Activated naive CD8-positive, alpha-beta T cell treated with anti-CD3 and anti-CD28 coated beads, Interleukin-2, amount 50 U/mL, for 24 hours (primary cell): Measurements from ENCODE around the gene ZNF70.

Experiments
- ATAC-seq: fragments of 150-1000 bp; cut with Tn5 transposase; one replicate; pipeline ENCODE4 v1.10.0; 2021
- DNase-seq: peaks from one replicate; pipeline ENCODE4 v3.0.0; 2021
- H3K27ac Mint-ChIP-seq: one replicate; pipeline ENCODE4 v1.8.0; 2021; ENCODE audit warnings: mild to moderate bottlenecking, mixed read lengths
- H3K27me3 Mint-ChIP-seq: one replicate; pipeline ENCODE4 v1.8.0; 2021; ENCODE audit warnings: mixed read lengths
- H3K36me3 Mint-ChIP-seq: one replicate; pipeline ENCODE4 v1.8.0; 2021; ENCODE audit warnings: low read depth, mixed read lengths
- H3K4me1 Mint-ChIP-seq: one replicate; pipeline ENCODE4 v1.8.0; 2021; ENCODE audit warnings: mixed read lengths
- H3K4me3 Mint-ChIP-seq: one replicate; pipeline ENCODE4 v1.8.0; 2021; ENCODE audit warnings: mild to moderate bottlenecking, moderate library complexity, mixed read lengths
- H3K9me3 Mint-ChIP-seq: one replicate; pipeline ENCODE4 v1.8.0; 2021; ENCODE audit warnings: mixed read lengths

Gene ZNF70

GRCh38 chr22:23750714-23751440, at the start of gene ZNF70:
Gene ZNF70 (minus strand): TSS chr22:23751112. CDS start chr22:23745140, 5,972 bp downstream.
- H3K4me3 Mint-ChIP-seq, result peak within 1 kb of the TSS; percentile 83
- H3K36me3 Mint-ChIP-seq, result no peaks in the 10 kb centered on the region
- DNase-seq (peak; percentile 86), ATAC-seq (peak; percentile 99)
- H3K27ac Mint-ChIP-seq, result peak within 1 kb of the TSS; percentile 52
- H3K27me3 Mint-ChIP-seq, result no peaks in the 10 kb centered on the region
- H3K9me3 Mint-ChIP-seq, result no peaks in the 10 kb centered on the region
- H3K4me1 Mint-ChIP-seq, result peaks cover 17% of the 10 kb centered on the region

- Mint-ChIP-seq H3K9me3 (no peaks in the 10 kb centered on the region), H3K36me3 (peaks cover 36% of the 10 kb centered on the region), H3K27ac (no peak overlapping the region), H3K27me3 (no peaks in the 10 kb centered on the region), H3K4me3 (no peak overlapping the region), H3K4me1 (peaks cover 8% of the 10 kb centered on the region)
- ATAC-seq (no peak), DNase-seq (no peak)
Observed at GRCh38 chr22:23796461-23796860, 45.5 kb upstream of the ZNF70 start.

DNA sequence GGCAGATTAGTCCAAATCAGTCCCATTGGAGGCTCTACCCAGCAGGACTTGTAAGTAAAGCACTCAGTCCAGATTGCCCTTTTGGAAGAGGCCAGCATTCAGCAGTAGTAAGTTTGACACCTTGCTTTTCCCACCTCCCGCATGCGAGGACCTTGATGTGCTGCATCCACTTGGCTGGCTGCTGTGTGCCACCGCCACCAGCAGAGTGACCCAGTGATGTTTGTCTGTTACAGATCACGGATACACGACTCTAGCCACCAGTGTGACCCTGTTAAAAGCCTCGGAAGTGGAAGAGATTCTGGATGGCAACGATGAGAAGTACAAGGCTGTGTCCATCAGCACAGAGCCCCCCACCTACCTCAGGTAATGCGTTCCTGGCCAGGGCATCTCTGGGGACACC, 42.4 kb upstream of the ZNF70 start:
- Mint-ChIP-seq H3K27ac (no peak overlapping the region), H3K4me1 (peaks cover 18% of the 10 kb centered on the region), H3K9me3 (no peaks in the 10 kb centered on the region), H3K4me3 (no peak overlapping the region), H3K27me3 (no peaks in the 10 kb centered on the region), H3K36me3 (peaks cover 27% of the 10 kb centered on the region)
- ATAC-seq (no peak), DNase-seq (no peak)

GRCh38 chr22:23791738-23792645, 41.1 kb upstream of the ZNF70 start:
- Mint-ChIP-seq H3K36me3 (peaks cover 22% of the 10 kb centered on the region), H3K27ac (no peak overlapping the region), H3K27me3 (no peaks in the 10 kb centered on the region), H3K4me1 (peaks cover 26% of the 10 kb centered on the region), H3K4me3 (no peak overlapping the region), H3K9me3 (no peaks in the 10 kb centered on the region)
- DNase-seq, result no peak
- ATAC-seq, result peak; percentile 15

DNA sequence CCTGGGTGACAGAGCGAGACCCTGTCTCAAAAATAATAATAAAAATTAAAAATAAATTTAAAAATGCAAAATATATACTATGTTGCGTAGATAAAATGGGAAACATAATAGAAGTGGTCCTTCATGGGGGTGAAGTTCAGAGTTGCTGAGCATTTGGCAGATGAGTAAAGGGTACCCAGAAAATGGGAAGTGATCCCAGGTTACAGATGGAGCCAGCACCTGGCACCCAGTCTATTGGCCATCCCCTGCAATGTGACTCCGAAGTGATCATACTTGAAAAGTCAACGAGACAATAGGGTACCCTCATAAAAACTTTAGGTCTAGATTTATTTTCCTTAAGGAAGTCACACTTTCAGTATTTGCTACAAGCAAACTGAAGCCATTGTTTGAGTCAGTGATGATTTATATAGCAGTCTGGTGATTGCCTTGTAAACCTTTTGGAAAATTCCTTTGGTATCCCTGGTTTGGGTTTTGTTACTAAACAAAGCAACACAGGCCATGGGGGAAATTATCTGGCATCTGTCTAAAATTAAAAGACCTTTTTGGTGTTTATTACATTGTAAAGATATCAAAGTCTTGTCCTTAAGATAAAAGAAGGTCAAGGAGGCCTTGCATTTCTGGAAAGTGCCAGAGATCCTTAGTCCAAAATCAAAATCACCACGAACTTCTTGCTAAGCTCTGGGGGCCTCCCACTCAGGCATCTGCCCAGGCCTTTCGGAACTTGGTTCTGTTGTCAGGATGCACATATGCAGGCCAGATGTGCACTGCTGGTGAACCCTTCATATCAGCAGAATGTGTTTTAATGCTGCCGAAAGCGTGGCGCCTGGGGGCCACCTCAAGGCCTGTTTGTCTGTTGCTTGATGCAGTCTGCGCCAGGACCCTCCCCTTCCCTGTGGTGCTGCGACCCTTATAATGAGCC, 40.2 kb upstream of the ZNF70 start:
- no peaks in the 10 kb centered on the region for H3K9me3 Mint-ChIP-seq
- H3K27me3 Mint-ChIP-seq, result no peaks in the 10 kb centered on the region
- peaks cover 14% of the 10 kb centered on the region for H3K36me3 Mint-ChIP-seq
- no peak for ATAC-seq
- peaks cover 33% of the 10 kb centered on the region for H3K4me1 Mint-ChIP-seq
- H3K4me3 Mint-ChIP-seq, result no peak overlapping the region
- H3K27ac Mint-ChIP-seq, result no peak overlapping the region
- DNase-seq, result no peak

GRCh38 chr22:23789638-23790037, 38.7 kb upstream of the ZNF70 start:
- Mint-ChIP-seq H3K9me3 (no peaks in the 10 kb centered on the region), H3K4me1 (peaks cover 35% of the 10 kb centered on the region), H3K36me3 (peaks cover 7% of the 10 kb centered on the region), H3K27me3 (no peaks in the 10 kb centered on the region), H3K27ac (no peak overlapping the region), H3K4me3 (no peak overlapping the region)
- DNase-seq, result no peak
- no peak for ATAC-seq

DNA sequence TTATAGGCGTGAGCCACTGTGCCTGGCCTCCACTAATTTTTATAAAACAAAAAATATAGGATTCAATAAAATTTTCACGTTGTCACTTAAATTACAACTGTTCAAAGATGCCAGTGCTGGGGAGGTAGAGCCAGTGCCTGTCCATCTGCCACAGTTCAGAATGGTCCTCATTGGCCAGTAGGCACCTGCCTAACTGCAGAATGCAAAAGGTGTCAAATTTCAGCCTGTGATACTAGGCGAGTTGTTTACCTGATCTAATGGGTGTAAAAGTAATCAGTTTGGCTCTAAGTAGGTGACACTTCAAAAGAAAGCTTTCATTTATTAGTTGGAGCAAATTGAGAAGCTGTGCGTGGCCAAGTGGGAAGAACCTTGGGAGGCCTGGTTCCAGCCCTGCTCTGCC, 38.2 kb upstream of the ZNF70 start:
- Mint-ChIP-seq H3K27me3 (no peaks in the 10 kb centered on the region), H3K4me1 (peaks cover 40% of the 10 kb centered on the region), H3K9me3 (no peaks in the 10 kb centered on the region), H3K36me3 (peaks cover 7% of the 10 kb centered on the region), H3K27ac (no peak overlapping the region), H3K4me3 (peak overlapping the region; percentile 92)
- no peak for ATAC-seq
- DNase-seq, result no peak

DNA sequence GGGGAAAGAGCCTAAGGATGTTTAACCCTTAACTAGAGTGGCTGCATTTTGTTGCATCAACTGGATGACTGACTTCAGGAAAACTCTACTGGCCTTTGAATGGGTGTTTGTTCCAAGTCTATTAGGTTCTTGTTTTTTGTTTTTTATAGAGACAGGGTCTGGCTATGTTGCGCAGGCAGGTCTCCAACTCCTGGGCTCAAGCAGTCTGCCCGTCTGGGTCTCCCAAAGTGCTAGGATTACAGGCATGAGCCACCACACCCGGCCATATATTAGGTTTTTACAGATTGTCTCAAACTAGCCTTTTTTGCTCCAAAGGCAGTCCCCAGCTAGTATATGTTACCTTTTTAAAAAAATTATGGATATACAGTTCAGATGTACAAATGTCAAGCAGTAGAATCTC, 37.0 kb upstream of the ZNF70 start:
- Mint-ChIP-seq H3K27ac (peak overlapping the region; percentile 88), H3K4me1 (peaks cover 41% of the 10 kb centered on the region), H3K4me3 (peak overlapping the region; percentile 92), H3K27me3 (no peaks in the 10 kb centered on the region), H3K36me3 (peaks cover 2% of the 10 kb centered on the region), H3K9me3 (no peaks in the 10 kb centered on the region)
- ATAC-seq (no peak), DNase-seq (no peak)

DNA sequence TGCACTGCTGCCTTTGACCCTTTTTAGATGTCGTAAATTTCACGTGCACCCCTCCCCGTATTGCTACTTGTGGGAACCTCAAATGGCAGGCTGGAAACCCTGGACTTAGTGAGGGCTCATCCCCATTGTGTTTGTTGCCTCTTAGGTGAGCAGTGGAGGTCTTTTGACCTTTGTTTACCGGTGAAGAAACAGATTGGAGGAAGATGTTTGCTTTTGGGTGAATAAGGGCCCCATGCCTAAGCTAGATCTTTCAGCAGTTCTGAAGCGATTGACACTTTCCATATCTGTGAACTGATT, 36.6 kb upstream of the ZNF70 start:
- DNase-seq (no peak), ATAC-seq (peak; percentile 15)
- H3K27me3 Mint-ChIP-seq, result no peaks in the 10 kb centered on the region
- H3K36me3 Mint-ChIP-seq, result peaks cover 2% of the 10 kb centered on the region
- no peaks in the 10 kb centered on the region for H3K9me3 Mint-ChIP-seq
- peaks cover 41% of the 10 kb centered on the region for H3K4me1 Mint-ChIP-seq
- H3K27ac Mint-ChIP-seq, result peak overlapping the region; percentile 88
- H3K4me3 Mint-ChIP-seq, result peak overlapping the region; percentile 92

GRCh38 chr22:23786752-23787599, 36.1 kb upstream of the ZNF70 start, which contains the start of gene SMARCB1:
Gene SMARCB1 (plus strand): TSS chr22:23786966. CDS start chr22:23787170, 204 bp downstream.
- DNase-seq, result peak; percentile 91
- no peaks in the 10 kb centered on the region for H3K27me3 Mint-ChIP-seq
- H3K36me3 Mint-ChIP-seq, result peaks cover 2% of the 10 kb centered on the region
- ATAC-seq, result peak; percentile 81
- peaks cover 41% of the 10 kb centered on the region for H3K4me1 Mint-ChIP-seq
- peak within 1 kb of the TSS; percentile 92 for H3K4me3 Mint-ChIP-seq
- H3K27ac Mint-ChIP-seq, result peak within 1 kb of the TSS; percentile 92
- no peaks in the 10 kb centered on the region for H3K9me3 Mint-ChIP-seq

GRCh38 chr22:23786261-23786710, 35.4 kb upstream of the ZNF70 start:
- peak; percentile 7 for ATAC-seq
- H3K4me1 Mint-ChIP-seq, result peaks cover 38% of the 10 kb centered on the region

GRCh38 chr22:23784215-23784732, 33.4 kb upstream of the ZNF70 start:
- ATAC-seq (no peak), DNase-seq (no peak)
- H3K36me3 Mint-ChIP-seq, result no peaks in the 10 kb centered on the region
- no peaks in the 10 kb centered on the region for H3K27me3 Mint-ChIP-seq
- no peak overlapping the region for H3K4me3 Mint-ChIP-seq
- no peak overlapping the region for H3K27ac Mint-ChIP-seq
- peaks cover 31% of the 10 kb centered on the region for H3K4me1 Mint-ChIP-seq
- H3K9me3 Mint-ChIP-seq, result no peaks in the 10 kb centered on the region

More at GRCh38 chr22:23786261-23786710, 35.4 kb upstream of the ZNF70 start:
- DNase-seq, result peak; percentile 19
- Mint-ChIP-seq H3K4me3 (peak overlapping the region; percentile 92), H3K27ac (peak overlapping the region; percentile 92), H3K9me3 (no peaks in the 10 kb centered on the region), H3K36me3 (peaks cover 2% of the 10 kb centered on the region), H3K27me3 (no peaks in the 10 kb centered on the region)
